Amniotic epithelial cell (primary cell): ENCODE data around the gene MILR1.

Source experiments
- DNase-seq: peaks from one replicate; pipeline ENCODE4 v3.0.0-alpha.2; 2010; ENCODE audit warnings: low read depth

Gene MILR1

DNA sequence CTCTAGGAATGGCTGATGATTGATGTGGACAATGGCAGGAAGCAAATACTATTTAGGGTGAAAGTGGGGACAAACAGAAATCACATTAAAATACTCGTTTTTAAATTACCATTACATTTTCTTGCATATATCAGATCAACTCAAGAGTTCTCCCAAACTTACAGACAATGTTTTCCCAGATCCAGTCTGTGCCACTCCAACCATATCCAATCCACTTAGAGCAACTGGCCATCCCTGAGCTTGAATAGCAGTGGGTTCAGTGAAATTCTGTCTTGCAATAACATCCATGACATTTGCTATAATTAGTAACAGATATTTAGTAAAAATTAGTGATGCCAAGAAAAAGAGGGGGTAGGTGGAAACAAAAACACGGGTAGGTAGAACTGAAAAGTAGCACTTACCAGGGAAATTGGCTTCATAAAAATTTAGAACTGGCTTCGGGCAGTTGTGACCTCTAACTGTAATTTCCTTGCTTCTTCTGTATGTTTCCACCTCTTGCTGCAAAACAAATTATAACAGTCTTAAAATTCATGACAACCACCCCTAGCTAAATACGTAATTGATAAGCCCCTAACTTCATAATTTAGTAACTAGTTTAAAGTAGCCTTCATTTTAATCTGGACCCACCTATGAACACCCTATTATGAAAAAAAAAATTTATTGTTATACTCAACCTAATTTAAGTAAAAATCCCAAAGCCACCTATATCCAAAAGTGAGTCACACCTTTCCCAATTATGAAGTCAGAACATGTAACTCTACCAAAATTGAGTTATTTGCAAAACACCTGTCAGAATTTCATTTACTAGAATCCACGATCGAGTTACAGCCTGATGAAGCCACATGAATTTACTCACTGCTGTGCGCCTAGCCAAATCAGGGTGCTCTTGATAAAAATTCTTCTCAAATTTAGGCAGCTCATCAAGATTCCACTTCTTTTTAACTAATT, 55.2 kb downstream of the MILR1 start:
- no peak for DNase-seq

DNA sequence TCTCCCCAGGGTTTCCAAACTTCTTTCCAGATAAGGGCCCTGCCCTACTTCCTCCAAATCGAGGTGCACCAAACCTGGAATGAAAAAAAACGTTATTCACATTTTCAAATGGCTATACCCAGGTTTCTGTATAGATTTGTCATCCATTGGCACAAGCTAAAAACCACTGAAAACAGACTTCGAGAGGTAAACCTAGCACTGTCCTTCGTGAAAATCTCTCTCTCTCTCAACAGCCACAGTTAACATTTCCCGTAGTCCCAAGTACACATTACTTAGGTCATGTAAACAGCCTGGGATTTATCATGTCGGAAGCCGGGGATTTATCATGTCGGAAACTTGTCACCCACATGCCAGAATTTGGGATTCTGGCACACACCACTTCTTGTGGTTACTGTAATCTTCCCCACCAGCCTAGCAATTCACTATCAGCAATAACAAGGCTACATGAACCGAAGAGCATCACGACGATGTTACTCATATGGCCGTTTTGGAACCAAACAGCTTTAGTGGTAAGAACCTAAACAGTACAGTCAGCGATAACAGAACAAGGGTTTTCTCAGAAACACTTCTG, 55.9 kb downstream of the MILR1 start:
- peak; percentile 87 for DNase-seq

DNA sequence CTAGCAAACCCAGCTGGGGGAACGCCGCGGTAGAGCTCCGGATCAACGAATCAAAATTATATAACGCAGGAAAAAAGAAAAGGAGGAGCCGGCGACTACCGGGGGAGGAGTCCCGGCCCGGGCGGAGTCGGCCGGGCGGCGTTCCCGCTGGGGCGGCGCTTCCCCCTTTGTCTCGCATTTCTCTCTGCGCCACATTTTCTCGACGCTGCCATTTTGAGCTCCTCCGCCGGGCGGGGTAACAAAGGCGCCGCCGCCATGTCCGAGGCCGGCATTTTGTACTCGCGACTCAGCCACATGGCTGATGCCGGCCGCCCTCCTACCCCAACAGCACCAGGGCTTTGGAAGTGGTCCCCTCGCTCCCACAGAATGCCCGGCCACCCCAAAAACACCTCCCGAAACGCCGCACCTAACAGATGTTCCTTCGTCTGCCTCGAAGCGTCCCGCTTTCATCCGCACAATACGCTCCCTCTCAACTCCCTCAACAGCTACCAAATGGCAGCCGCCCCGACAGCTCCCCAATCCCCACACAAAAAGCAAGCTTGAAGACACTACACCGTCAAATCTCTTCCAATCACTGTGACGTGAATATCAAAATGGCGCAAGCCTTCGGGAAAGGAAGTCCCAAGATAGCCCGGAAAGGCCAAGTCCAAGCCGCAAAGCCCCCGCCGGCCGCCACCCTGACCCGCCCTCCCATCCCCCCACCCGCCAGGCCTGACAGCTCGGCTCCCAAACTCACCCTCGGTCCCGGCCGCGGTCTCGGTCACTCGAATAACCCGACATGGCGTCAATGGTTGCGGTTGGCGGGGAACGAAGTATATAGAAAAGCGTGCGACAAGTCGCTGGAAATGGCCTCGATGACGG, 56.7 kb downstream of the MILR1 start:
- peak; percentile 83 for DNase-seq

DNA sequence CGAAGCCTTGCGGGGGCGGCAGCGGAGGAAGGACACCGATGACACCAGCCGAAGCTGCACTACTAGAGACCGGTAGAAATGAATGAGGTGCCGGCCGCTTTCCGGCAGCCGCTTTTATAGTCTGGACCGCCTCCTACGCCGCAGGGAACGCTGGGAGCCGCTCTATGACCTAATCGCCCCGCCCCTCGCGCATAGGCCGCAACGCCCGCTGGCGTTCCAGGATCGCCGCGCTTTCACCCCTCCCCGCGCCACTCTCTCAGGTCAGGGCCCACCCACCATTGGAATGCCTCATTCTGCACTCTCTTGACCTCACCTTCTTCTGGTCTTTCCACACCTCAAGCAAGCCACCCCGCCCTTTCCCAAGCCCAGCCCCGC, 57.3 kb downstream of the MILR1 start, which contains the start of gene DDX5:
Gene DDX5 (minus strand): TSS at position 89 of the 375 bp plus-strand sequence. CDS start 170 bp downstream, outside the sequence.
- no peak for DNase-seq

DNA sequence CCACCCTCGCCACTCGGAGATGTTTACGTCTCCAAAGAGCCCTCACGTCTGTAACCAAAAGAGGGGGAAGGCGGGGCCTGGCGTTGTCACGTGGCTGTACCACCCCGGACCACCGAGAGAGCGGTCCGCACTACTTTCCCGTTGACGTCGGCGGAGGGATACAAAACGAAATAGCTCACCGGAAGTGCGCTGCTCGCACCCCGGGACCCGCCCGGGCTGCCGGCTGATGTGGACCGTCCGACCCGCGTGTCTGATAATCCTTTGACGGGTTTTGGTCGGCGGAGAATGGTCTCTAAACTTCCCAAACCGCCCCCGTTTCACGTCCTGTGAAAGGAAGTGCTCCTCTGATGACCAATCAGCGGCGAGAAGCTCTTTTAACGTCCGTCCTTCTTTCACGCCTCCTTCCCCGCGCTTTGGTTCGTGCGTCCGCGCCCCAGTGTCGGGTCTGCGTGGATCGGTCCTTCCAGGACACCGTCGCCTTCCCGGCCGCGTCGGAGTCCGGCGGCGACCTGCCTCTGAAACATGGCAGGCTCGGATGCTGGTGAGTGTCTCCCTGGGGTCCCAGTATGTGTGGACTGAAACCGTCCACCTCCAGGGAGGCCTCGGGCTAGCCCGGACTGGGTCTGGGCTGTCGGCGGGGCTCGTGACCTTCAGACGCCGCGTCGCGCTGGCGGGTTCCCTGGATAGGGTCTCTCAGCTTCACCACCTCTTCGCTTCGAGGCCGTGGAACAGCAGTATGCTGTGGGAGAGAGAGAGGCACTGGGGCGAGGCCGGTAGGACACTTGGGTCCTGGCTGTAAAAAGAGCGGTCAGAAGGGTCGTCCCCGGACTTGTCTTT, 57.9 kb downstream of the MILR1 start, which contains the start of gene CEP95:
Gene CEP95 (plus strand): TSS at position 402 of the 837 bp plus-strand sequence. CDS start 121 bp downstream, at position 523.
- DNase-seq = peak; percentile 98

DNA sequence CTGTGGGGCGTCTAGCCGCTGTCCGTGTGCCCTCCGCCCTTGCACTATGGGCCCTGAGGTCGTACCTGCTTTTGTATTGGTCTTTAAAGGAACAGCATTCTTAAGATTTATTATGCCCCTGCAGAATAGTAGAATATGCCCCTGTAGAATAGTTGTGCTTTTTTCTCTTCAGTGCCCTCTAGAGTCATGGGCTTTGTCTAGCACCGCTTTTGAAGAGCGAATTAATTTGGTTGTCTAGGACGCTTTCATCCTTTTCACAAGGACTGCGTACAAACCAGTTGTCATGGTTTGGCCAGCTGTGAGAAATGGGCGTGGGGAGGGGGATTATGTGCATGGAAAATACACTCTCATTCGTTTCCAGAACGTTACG, 58.5 kb downstream of the MILR1 start:
- DNase-seq = peak; percentile 78

DNA sequence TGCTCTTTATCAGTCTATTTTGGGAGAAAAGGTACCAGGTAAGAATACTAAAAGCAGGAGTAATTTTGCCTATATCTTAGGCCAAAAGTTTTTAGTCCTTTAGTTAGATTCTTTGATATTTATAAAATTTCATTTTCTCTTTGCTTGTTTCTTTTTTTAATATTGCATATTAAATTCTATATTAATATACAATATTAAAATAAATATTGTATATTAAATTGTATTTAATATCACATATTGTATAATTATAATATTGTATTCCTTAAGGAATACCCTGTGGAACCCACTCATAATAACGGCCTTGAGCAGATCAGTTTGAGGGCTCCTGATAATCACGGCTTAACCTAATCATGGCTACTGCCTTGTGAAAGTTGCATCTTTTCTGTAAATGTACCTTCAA, 59.8 kb downstream of the MILR1 start:
- no peak for DNase-seq

DNA sequence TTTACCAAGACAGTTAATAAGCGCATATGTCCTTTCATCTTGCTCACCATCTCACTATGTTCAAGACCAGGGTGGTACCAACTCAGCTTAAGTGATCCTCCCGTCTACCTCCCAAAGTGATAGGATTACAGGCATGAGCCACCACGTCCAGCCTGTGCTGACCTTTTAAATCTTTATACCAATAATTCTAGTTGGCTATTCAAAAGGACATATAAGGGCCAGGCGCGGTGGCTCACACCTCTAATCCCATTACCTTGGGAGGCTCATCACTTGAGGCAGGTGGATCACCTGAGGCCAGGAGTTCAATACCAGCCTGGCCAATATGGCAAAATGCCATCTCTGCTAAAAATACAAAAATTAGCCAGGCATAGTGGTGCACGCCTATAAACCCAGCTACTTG, 60.3 kb downstream of the MILR1 start:
- no peak for DNase-seq

DNA sequence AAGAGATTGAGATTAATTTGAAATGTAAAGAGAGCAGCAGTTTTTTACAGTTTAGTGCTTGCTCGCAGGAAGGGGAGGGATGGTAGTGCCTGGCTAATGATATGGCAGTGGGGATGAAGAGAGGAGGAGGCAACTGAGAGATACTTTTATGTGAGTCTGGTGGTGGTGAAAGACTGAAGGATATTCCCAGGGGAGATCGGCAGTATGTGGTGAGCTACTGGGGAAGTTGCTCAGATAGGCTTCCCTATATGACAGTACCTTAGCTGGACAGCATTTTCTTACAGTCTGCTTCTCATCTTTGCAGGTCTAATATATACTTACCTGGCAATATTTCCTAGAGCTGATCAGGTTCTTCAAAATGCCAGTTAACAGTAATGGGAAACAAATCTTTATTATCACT, 66.5 kb downstream of the MILR1 start:
- no peak for DNase-seq

DNA sequence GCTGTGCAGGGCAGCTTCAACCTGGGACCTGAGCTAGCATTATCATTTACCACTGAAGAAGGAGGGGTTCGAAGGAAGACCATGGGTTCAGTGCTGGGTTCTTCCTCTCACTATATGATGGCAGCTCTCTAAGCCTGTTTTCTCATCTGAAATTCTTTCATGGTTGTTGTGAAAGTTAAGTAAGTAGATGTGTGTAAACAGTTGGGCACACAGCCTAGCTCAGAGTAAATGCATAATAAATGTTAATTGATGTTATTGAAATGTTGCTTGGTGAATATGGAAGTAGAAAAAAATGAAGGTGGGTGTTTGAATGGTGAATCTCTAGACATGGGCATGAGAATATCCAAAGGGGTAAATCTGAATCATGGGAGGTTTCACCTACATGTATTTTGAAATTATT, 66.9 kb downstream of the MILR1 start:
- DNase-seq = no peak
